Measurements from ENCODE around the gene UBE2C.
A peak's percentile ranks its signal among the peaks of the same experiment; 100 is the strongest.
"Not testable (repeated sequence)": the region's sequence is repeated elsewhere in the genome, so short reads cannot be mapped to it uniquely, and the experiment has no call there.

Gene UBE2C

GRCh38 chr20:45798935-45799642 lies 13.4 kb upstream of the UBE2C start:
- DNase-seq, result peak; percentile 42

GRCh38 chr20:45801851-45802250 lies 10.6 kb upstream of the UBE2C start:
- no peak for DNase-seq

- DNase-seq, result no peak
These were observed 2.1 kb upstream of the UBE2C start for GRCh38 chr20:45810191-45810970.

- DNase-seq, result no peak
These were observed 529 bp downstream of the UBE2C start for GRCh38 chr20:45813006-45813340.

GRCh38 chr20:45813489-45813888 lies 1.0 kb downstream of the UBE2C start:
- no peak for DNase-seq

- DNase-seq, result no peak
These were observed 1.9 kb downstream of the UBE2C start for GRCh38 chr20:45814314-45814713.

- no peak for DNase-seq
These were observed 4.5 kb downstream of the UBE2C start for GRCh38 chr20:45816951-45817350.

- DNase-seq, result no peak
These were observed 5.1 kb downstream of the UBE2C start for GRCh38 chr20:45817376-45818194.

- no peak for DNase-seq
These were observed 5.8 kb downstream of the UBE2C start for GRCh38 chr20:45818239-45818638.

GRCh38 chr20:45819466-45819865 lies 7.0 kb downstream of the UBE2C start:
- DNase-seq, result no peak

GRCh38 chr20:45821947-45822346 lies 9.5 kb downstream of the UBE2C start:
- DNase-seq, result no peak

GRCh38 chr20:45822857-45823256 lies 10.4 kb downstream of the UBE2C start:
- no peak for DNase-seq

- peak; percentile 40 for DNase-seq
These were observed 11.7 kb downstream of the UBE2C start for GRCh38 chr20:45823949-45824835.

- no peak for DNase-seq
These were observed 14.1 kb downstream of the UBE2C start for GRCh38 chr20:45826381-45827019.

GRCh38 chr20:45827030-45827652 lies 14.7 kb downstream of the UBE2C start, which contains the start of gene TNNC2:
TSS of gene TNNC2 (minus strand) at chr20:45827312. CDS start at chr20:45827248, 64 bp downstream.
- DNase-seq, result no peak

- DNase-seq, result no peak
These were observed 15.3 kb downstream of the UBE2C start for GRCh38 chr20:45827712-45828111.

- no peak for DNase-seq
These were observed 16.1 kb downstream of the UBE2C start for GRCh38 chr20:45828589-45828988.

GRCh38 chr20:45829673-45830106 lies 17.2 kb downstream of the UBE2C start:
- not testable (repeated sequence) for DNase-seq

- DNase-seq, result no peak
These were observed 20.2 kb downstream of the UBE2C start for GRCh38 chr20:45832619-45833018.

- DNase-seq, result peak; percentile 15
These were observed 20.8 kb downstream of the UBE2C start, which contains the start of gene SNX21 for GRCh38 chr20:45833030-45833882. TSS of gene SNX21 (plus strand) at chr20:45833799. CDS start at chr20:45833920, 121 bp downstream.
